GM23338 (cell line): Measurements from ENCODE around the gene CELF4. TPM values are rescaled to one million over a fixed set of nuclear protein-coding genes. Genes with fewer than 3 reads are reported as not detected.

ENCODE experiments used
- ATAC-seq: fragments of 200-7000 bp; cut with Tn5 transposase; 3 replicates; pipeline ENCODE4 v1.9.1; 2020
- DNase-seq: peaks from one replicate; pipeline ENCODE4 v3.0.0-alpha.2; 2015; ENCODE audit warnings: low spot score
- H2AFZ ChIP-seq: fragments of 200-600 bp; sonication (generic); 2 replicates; pipeline ENCODE4 v1.8.0; 2016; ENCODE audit warnings: antibody characterized with exemption, mild to moderate bottlenecking, moderate library complexity
- H3F3A ChIP-seq: fragments of 200-600 bp; sonication (generic); replicated peaks from 2 replicates; pipeline ENCODE4 v1.8.0; 2017; ENCODE audit warnings: antibody characterized with exemption, mixed run types, low read depth
- H3K27ac ChIP-seq: fragments of 200-600 bp; sonication (generic); 2 replicates; pipeline ENCODE4 v1.6.1; 2016; ENCODE audit warnings: low read depth
- H3K27me3 ChIP-seq: fragments of 200-600 bp; sonication (generic); 2 replicates; pipeline ENCODE4 v1.8.0; 2016; ENCODE audit warnings: mild to moderate bottlenecking, mixed run types, moderate library complexity; ENCODE audit not compliant: insufficient read depth
- H3K36me3 ChIP-seq: fragments of 200-600 bp; sonication (generic); 2 replicates; pipeline ENCODE4 v1.8.0; 2016; ENCODE audit warnings: mild to moderate bottlenecking; ENCODE audit not compliant: insufficient read depth
- H3K4me1 ChIP-seq: fragments of 200-600 bp; sonication (generic); 2 replicates; pipeline ENCODE4 v1.8.0; 2016; ENCODE audit warnings: mild to moderate bottlenecking, moderate library complexity; ENCODE audit not compliant: insufficient read depth
- H3K4me2 ChIP-seq: fragments of 200-600 bp; sonication (generic); 2 replicates; pipeline ENCODE4 v1.7.1; 2017; ENCODE audit warnings: mixed run types
- H3K4me3 ChIP-seq: fragments of 200-600 bp; sonication (generic); 2 replicates; pipeline ENCODE4 v1.6.1; 2016; ENCODE audit warnings: mixed run types
- H3K79me2 ChIP-seq: fragments of 200-600 bp; sonication (generic); replicated peaks from 2 replicates; pipeline ENCODE4 v1.8.0; 2017; ENCODE audit warnings: mild to moderate bottlenecking; ENCODE audit not compliant: insufficient read depth
- H3K9me2 ChIP-seq: fragments of 200-600 bp; sonication (generic); 2 replicates; pipeline ENCODE4 v1.8.0; 2017; ENCODE audit not compliant: insufficient read depth
- H4K20me1 ChIP-seq: fragments of 200-600 bp; sonication (generic); replicated peaks from 2 replicates; pipeline ENCODE4 v1.8.0; 2017; ENCODE audit warnings: mild to moderate bottlenecking; ENCODE audit not compliant: insufficient read depth
- H3K27ac Mint-ChIP-seq: 2 replicates; pipeline ENCODE4 v1.8.0; 2020; ENCODE audit warnings: inconsistent platforms, mild to moderate bottlenecking, moderate library complexity, mixed read lengths
- H3K27me3 Mint-ChIP-seq: 3 replicates; pipeline ENCODE4 v1.8.0; 2022; ENCODE audit warnings: low read depth, mild to moderate bottlenecking, moderate library complexity, mixed read lengths, inconsistent platforms; ENCODE audit not compliant: insufficient read depth, poor library complexity
- H3K36me3 Mint-ChIP-seq: 3 replicates; pipeline ENCODE4 v1.8.0; 2021; ENCODE audit warnings: low read depth, mild to moderate bottlenecking, inconsistent platforms, moderate library complexity, mixed read lengths
- H3K4me1 Mint-ChIP-seq: 3 replicates; pipeline ENCODE4 v1.8.0; 2020; ENCODE audit warnings: mild to moderate bottlenecking, inconsistent platforms, mixed read lengths
- H3K4me3 Mint-ChIP-seq: 3 replicates; pipeline ENCODE4 v1.8.0; 2021; ENCODE audit warnings: moderate library complexity, mild to moderate bottlenecking, inconsistent platforms, mixed read lengths
- H3K9me3 Mint-ChIP-seq: 3 replicates; pipeline ENCODE4 v1.8.0; 2020; ENCODE audit warnings: moderate library complexity, mild to moderate bottlenecking, inconsistent platforms, mixed read lengths
- EZH2 ChIP-seq: fragments of 200-600 bp; sonication (generic); IDR thresholded peaks from one replicate; pipeline ENCODE4 v1.8.0; 2017; ENCODE audit warnings: antibody characterized with exemption, mild to moderate bottlenecking, low read depth; ENCODE audit not compliant: unreplicated experiment
- JUNB ChIP-seq: IDR thresholded peaks from one replicate; pipeline ENCODE4 v1.6.1; 2016; ENCODE audit warnings: antibody characterized with exemption; ENCODE audit not compliant: unreplicated experiment
- NANOG ChIP-seq: IDR thresholded peaks from 2 replicates; pipeline ENCODE4 v1.6.1; 2016; ENCODE audit warnings: antibody characterized with exemption, borderline replicate concordance
- STAT1 ChIP-seq: IDR thresholded peaks from one replicate; pipeline ENCODE4 v1.6.1; 2016; ENCODE audit warnings: antibody characterized with exemption; ENCODE audit not compliant: unreplicated experiment
- ZNF331 ChIP-seq: fragments of 250-450 bp; sonication (Bioruptor Pico); IDR thresholded peaks from 2 replicates; pipeline ENCODE4 v1.5.0; 2020; ENCODE audit warnings: low read depth, mild to moderate bottlenecking, moderate library complexity
- polyA plus RNA-seq: library from polyadenylated mRNA; unstranded; fragments of >200 nt; fragmentation: Nextera tagmentation; extraction: Ambion mirVana; gene quantifications from 2 replicates; pipeline ENCODE4 v1.2.1, GENCODE V29; 2016
- total RNA-seq: library from RNA; depleted of rRNA; stranded (reverse); fragments of >200 nt; shearing (Covaris generic); gene quantifications from 2 replicates; pipeline ENCODE4 v1.2.3, GENCODE V29; 2014
- TF ChIP-seq, protein P1 (sequence below): fragments of 250-450 bp; sonication (Bioruptor Pico); IDR thresholded peaks from 2 replicates; pipeline ENCODE4 v1.5.0; 2020; ENCODE audit warnings: mild to moderate bottlenecking, moderate library complexity
- TF ChIP-seq, protein P2 (sequence below): IDR thresholded peaks from one replicate; pipeline ENCODE4 v1.6.1; 2018; ENCODE audit warnings: antibody characterized with exemption; ENCODE audit not compliant: unreplicated experiment
- TF ChIP-seq, protein P3 (sequence below): IDR thresholded peaks from 2 replicates; pipeline ENCODE4 v1.6.1; 2016; ENCODE audit warnings: antibody characterized with exemption

The CELF4 gene
- total and polyA plus RNA-seq, 2 experiments from 2014 or later = 2.6 to 6.7 TPM

DNA sequence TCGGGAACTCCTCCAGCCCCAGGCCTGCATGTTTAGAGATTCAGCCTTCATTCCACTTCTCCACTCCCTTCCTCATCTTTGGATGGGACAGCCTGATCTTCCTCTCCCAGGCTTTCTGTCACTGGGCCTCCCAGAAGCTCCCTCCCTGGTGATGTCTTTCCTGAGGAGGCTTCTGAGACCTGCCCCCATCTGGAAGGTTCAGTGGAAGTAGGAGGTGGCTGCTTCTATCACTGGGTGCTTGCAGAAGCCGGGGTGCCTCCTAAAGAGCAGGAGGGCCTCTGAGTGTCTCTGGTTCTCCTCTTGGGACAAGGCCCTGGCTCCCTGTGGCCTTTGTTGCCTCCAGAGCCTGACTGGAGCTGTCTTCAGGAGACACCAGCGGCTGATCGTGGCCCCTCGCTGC lies 108.7 kb downstream of the CELF4 start:
- Histone ChIP-seq H3K27ac (no peak overlapping the region), H3K9me2 (no peaks in the 10 kb centered on the region), H3K27me3 (no peaks in the 10 kb centered on the region), H3K36me3 (no peaks in the 10 kb centered on the region), H3K4me1 (peaks cover 4% of the 10 kb centered on the region; the same call in 1 of the 2 replicates), H3K79me2 (no peaks in the 10 kb centered on the region; the same call in 1 of the 2 replicates), H2AFZ (no peak overlapping the region), H3F3A (no peaks in the 10 kb centered on the region), H3K4me3 (no peak overlapping the region), H4K20me1 (no peaks in the 10 kb centered on the region), H3K4me2 (no peak overlapping the region)
- ATAC-seq (no peak), DNase-seq (no peak)
- H3K36me3 Mint-ChIP-seq = no peaks in the 10 kb centered on the region
- no peak overlapping the region for H3K27ac Mint-ChIP-seq
- H3K4me3 Mint-ChIP-seq = no peak overlapping the region
- TF ChIP-seq JUNB (no peak), NANOG (no peak), ZNF331 (CRISPR knock-in tag) (no peak), EZH2 (no peak)
- TF ChIP-seq, protein P1, sequence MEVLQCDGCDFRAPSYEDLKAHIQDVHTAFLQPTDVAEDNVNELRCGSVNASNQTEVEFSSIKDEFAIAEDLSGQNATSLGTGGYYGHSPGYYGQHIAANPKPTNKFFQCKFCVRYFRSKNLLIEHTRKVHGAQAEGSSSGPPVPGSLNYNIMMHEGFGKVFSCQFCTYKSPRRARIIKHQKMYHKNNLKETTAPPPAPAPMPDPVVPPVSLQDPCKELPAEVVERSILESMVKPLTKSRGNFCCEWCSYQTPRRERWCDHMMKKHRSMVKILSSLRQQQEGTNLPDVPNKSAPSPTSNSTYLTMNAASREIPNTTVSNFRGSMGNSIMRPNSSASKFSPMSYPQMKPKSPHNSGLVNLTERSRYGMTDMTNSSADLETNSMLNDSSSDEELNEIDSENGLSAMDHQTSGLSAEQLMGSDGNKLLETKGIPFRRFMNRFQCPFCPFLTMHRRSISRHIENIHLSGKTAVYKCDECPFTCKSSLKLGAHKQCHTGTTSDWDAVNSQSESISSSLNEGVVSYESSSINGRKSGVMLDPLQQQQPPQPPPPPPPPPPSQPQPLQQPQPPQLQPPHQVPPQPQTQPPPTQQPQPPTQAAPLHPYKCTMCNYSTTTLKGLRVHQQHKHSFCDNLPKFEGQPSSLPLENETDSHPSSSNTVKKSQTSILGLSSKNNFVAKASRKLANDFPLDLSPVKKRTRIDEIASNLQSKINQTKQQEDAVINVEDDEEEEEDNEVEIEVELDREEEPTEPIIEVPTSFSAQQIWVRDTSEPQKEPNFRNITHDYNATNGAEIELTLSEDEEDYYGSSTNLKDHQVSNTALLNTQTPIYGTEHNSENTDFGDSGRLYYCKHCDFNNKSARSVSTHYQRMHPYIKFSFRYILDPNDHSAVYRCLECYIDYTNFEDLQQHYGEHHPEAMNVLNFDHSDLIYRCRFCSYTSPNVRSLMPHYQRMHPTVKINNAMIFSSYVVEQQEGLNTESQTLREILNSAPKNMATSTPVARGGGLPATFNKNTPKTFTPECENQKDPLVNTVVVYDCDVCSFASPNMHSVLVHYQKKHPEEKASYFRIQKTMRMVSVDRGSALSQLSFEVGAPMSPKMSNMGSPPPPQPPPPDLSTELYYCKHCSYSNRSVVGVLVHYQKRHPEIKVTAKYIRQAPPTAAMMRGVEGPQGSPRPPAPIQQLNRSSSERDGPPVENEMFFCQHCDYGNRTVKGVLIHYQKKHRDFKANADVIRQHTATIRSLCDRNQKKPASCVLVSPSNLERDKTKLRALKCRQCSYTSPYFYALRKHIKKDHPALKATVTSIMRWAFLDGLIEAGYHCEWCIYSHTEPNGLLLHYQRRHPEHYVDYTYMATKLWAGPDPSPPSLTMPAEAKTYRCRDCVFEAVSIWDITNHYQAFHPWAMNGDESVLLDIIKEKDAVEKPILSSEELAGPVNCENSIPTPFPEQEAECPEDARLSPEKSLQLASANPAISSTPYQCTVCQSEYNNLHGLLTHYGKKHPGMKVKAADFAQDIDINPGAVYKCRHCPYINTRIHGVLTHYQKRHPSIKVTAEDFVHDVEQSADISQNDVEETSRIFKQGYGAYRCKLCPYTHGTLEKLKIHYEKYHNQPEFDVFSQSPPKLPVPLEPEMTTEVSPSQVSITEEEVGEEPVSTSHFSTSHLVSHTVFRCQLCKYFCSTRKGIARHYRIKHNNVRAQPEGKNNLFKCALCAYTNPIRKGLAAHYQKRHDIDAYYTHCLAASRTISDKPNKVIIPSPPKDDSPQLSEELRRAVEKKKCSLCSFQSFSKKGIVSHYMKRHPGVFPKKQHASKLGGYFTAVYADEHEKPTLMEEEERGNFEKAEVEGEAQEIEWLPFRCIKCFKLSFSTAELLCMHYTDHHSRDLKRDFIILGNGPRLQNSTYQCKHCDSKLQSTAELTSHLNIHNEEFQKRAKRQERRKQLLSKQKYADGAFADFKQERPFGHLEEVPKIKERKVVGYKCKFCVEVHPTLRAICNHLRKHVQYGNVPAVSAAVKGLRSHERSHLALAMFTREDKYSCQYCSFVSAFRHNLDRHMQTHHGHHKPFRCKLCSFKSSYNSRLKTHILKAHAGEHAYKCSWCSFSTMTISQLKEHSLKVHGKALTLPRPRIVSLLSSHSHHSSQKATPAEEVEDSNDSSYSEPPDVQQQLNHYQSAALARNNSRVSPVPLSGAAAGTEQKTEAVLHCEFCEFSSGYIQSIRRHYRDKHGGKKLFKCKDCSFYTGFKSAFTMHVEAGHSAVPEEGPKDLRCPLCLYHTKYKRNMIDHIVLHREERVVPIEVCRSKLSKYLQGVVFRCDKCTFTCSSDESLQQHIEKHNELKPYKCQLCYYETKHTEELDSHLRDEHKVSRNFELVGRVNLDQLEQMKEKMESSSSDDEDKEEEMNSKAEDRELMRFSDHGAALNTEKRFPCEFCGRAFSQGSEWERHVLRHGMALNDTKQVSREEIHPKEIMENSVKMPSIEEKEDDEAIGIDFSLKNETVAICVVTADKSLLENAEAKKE (CRISPR knock-in tag) = no peak
- H3K27me3 Mint-ChIP-seq = peaks cover 12% of the 10 kb centered on the region
- H3K4me1 Mint-ChIP-seq = peaks cover 21% of the 10 kb centered on the region
- no peaks in the 10 kb centered on the region for H3K9me3 Mint-ChIP-seq

DNA sequence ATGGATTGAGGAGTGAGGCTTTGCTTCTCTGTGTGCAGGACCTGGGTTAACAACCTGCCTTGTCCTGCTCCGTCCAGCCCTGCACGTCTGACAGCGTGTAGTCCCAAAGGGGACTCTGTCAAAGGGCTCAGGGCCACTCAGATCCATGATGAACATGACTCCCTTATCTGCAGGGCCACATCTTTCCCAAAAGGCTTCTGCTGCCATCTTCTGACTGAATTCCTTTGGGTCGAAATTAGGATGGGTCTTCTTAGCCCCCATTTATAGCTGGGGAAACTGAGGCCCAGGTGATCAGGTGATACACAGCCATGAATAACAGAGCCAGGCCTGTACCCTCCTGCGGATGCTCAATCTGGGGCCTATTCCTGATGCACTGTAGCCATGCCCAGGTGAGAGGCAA lies 109.2 kb downstream of the CELF4 start:
- no peaks in the 10 kb centered on the region; the same call in 1 of the 2 replicates for H3K79me2 ChIP-seq
- H2AFZ ChIP-seq = no peak overlapping the region
- Mint-ChIP-seq H3K4me3 (no peak overlapping the region), H3K36me3 (no peaks in the 10 kb centered on the region), H3K9me3 (no peaks in the 10 kb centered on the region), H3K27me3 (peaks cover 9% of the 10 kb centered on the region), H3K4me1 (peaks cover 22% of the 10 kb centered on the region), H3K27ac (no peak overlapping the region)
- H3F3A ChIP-seq = no peaks in the 10 kb centered on the region
- H3K9me2 ChIP-seq = no peaks in the 10 kb centered on the region
- H4K20me1 ChIP-seq = no peaks in the 10 kb centered on the region
- H3K4me3 ChIP-seq = no peak overlapping the region
- peaks cover 4% of the 10 kb centered on the region; the same call in 1 of the 2 replicates for H3K4me1 ChIP-seq
- DNase-seq (no peak), ATAC-seq (no peak)
- H3K27ac ChIP-seq = no peak overlapping the region
- H3K4me2 ChIP-seq = no peak overlapping the region
- H3K27me3 ChIP-seq = no peaks in the 10 kb centered on the region
- H3K36me3 ChIP-seq = no peaks in the 10 kb centered on the region
- TF ChIP-seq, protein P2, sequence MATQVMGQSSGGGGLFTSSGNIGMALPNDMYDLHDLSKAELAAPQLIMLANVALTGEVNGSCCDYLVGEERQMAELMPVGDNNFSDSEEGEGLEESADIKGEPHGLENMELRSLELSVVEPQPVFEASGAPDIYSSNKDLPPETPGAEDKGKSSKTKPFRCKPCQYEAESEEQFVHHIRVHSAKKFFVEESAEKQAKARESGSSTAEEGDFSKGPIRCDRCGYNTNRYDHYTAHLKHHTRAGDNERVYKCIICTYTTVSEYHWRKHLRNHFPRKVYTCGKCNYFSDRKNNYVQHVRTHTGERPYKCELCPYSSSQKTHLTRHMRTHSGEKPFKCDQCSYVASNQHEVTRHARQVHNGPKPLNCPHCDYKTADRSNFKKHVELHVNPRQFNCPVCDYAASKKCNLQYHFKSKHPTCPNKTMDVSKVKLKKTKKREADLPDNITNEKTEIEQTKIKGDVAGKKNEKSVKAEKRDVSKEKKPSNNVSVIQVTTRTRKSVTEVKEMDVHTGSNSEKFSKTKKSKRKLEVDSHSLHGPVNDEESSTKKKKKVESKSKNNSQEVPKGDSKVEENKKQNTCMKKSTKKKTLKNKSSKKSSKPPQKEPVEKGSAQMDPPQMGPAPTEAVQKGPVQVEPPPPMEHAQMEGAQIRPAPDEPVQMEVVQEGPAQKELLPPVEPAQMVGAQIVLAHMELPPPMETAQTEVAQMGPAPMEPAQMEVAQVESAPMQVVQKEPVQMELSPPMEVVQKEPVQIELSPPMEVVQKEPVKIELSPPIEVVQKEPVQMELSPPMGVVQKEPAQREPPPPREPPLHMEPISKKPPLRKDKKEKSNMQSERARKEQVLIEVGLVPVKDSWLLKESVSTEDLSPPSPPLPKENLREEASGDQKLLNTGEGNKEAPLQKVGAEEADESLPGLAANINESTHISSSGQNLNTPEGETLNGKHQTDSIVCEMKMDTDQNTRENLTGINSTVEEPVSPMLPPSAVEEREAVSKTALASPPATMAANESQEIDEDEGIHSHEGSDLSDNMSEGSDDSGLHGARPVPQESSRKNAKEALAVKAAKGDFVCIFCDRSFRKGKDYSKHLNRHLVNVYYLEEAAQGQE = no peak
- TF ChIP-seq STAT1 (no peak), EZH2 (no peak), ZNF331 (CRISPR knock-in tag) (no peak)
- TF ChIP-seq, protein P3, sequence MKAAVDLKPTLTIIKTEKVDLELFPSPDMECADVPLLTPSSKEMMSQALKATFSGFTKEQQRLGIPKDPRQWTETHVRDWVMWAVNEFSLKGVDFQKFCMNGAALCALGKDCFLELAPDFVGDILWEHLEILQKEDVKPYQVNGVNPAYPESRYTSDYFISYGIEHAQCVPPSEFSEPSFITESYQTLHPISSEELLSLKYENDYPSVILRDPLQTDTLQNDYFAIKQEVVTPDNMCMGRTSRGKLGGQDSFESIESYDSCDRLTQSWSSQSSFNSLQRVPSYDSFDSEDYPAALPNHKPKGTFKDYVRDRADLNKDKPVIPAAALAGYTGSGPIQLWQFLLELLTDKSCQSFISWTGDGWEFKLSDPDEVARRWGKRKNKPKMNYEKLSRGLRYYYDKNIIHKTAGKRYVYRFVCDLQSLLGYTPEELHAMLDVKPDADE = no peak
